GM13977 (cell line): ENCODE data around the gene KIF25.

Experiments used
- DNase-seq: peaks from one replicate; pipeline ENCODE4 v3.0.0; 2012; ENCODE audit warnings: low spot score
- in situ Hi-C: fragments of 300-500 bp; cut with MboI; formaldehyde crosslinking; loops from one replicate; pipeline ENCODE4 v1.12.0; 2022; ENCODE audit warnings: low sequenced_read_pairs, low pct_unique_long_range_greater_than_20kb, mixed read lengths, inconsistent platforms; ENCODE audit not compliant: unreplicated experiment
- TF ChIP-seq, protein P1 (sequence below): IDR thresholded peaks from 2 replicates; pipeline ENCODE4 v1.5.1; 2012; ENCODE audit warnings: mild to moderate bottlenecking, control low read depth; ENCODE audit not compliant: insufficient read depth; ENCODE audit errors: extremely low read depth, missing control alignments

Gene KIF25

DNA sequence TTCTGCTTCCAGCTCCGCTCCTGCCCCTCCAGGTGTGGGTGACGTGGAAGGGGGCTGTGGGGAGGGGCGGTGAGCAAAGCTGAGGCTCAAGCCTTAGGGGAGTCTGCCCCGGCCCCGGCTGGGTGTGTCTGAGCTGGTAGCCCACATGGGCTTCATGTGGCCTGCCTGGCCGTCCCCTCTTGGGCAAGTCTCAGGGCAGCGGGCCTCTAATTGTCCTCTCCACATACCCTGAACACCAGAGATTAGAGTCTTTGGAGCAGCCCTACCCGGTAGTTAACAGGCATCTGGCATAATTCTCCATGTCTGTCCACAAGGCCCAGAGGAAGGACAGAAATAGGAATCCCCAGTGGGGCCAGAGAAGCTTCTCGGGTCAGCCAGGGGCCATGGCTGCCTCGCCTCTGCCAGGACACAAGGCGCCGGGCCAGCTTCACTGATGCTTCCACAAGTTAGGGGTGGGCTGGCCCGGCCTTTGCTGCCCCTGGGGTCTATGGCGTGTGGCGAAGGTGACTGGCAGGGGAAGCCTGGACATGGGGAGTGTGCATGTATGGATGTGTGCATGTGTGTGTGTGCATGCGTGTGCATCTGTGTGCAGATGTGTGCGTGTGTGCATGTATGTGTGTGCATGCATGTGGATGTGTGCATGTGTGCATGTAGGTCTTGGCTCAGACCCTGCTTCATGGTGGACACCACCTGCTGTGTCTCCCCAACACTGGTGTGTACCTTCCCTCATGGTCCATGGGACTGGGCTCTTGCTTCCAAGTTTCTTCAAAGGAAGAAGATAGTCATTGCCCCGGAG lies 57.5 kb downstream of the KIF25 start:
- no peak for DNase-seq
- in situ Hi-C loops, result no loop called here
- TF ChIP-seq, protein P1, sequence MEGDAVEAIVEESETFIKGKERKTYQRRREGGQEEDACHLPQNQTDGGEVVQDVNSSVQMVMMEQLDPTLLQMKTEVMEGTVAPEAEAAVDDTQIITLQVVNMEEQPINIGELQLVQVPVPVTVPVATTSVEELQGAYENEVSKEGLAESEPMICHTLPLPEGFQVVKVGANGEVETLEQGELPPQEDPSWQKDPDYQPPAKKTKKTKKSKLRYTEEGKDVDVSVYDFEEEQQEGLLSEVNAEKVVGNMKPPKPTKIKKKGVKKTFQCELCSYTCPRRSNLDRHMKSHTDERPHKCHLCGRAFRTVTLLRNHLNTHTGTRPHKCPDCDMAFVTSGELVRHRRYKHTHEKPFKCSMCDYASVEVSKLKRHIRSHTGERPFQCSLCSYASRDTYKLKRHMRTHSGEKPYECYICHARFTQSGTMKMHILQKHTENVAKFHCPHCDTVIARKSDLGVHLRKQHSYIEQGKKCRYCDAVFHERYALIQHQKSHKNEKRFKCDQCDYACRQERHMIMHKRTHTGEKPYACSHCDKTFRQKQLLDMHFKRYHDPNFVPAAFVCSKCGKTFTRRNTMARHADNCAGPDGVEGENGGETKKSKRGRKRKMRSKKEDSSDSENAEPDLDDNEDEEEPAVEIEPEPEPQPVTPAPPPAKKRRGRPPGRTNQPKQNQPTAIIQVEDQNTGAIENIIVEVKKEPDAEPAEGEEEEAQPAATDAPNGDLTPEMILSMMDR, result no peak

DNA sequence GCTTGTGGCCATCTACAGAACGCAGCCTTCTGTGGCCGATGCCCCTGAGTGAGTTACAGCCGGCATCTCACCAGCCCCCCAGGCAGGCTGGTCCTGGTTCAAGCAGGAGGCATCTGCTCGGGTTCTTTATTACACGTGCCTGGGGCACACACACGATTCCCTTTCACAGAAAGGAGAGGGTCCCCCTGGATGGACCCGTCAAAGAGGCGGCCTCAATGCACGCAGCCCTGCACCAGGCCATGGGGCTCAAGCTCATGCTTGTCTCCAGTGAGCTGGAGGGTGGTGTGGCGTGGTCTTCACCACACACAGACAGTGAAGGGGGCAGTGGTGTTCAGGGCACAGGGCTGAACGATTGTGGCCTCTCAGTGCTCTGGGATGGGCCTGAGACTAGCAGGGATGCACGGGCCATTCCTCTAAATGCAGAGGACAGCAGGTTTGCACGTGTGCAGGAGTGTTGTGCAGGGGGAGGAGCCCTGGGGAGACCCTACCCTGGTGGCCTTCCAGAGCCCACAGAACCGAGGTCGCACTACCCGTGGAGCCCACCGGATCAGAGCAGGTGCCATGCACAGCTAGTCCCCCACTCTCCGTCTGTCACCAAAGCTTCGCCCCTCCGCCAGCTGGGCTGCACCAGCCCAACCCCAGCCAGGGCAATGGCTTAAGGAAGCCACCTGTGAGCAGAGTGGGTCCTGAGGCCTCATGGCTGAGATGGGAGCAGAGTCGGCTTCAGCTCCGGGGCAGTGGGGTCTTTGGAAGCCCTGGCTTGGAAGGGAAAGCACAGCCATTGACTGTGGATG lies 58.4 kb downstream of the KIF25 start:
- in situ Hi-C loops, result no loop called here
- TF ChIP-seq, protein P1, result no peak
- no peak for DNase-seq

DNA sequence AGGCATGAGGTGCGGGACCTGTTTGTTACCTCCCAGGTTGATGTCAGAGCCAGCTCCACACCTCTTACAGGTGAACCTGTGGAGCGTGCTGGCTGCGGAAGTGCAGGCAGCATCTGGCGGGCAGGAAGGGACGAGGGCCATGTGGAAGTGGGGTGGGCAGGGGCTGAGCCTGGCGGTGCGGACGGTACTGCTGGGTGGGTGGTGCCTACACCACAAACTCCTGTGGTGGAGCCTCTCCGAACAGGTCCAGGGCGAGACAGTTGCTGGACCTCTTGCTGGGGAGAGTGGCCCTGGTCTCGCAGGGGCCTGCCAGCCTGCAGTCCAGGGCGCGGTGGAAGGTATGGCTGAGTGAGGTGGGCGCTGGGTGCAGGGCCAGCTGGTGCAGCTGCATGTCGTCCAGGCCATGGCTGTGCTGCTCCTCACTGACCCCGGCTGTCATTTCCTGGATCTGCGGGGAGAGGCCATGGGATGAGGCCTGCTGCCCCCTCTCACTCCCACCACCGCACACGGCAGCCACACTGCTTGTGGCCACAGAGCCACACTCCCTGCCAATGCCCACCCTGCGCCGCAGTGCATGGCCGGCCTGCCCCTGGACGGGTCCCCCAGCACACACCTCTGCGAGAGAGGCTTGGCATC lies 59.5 kb downstream of the KIF25 start:
- TF ChIP-seq, protein P1, result no peak
- in situ Hi-C loops, result no loop called here
- DNase-seq, result no peak

DNA sequence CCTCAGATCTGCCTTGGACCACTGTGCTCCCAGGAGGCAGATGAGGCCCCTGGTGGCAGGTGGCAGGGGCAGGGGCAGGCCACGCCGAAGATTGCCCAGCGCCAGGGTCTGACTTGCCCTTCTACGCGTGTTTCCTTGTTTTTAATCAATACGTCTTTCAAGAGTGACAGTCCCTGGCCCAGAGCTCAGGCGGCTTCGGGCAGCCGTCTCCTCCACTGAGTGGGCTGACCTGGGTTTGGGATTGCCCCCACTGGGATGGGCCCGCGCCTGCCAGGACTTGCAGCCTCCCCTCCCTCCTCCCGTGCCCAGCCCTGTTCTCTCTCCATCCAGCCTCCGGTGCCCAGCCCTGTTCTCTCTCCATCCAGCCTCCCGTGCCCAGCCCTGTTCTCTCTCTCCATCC lies 60.4 kb downstream of the KIF25 start:
- TF ChIP-seq, protein P1, result no peak
- no peak for DNase-seq
- in situ Hi-C loops, result no loop called here

DNA sequence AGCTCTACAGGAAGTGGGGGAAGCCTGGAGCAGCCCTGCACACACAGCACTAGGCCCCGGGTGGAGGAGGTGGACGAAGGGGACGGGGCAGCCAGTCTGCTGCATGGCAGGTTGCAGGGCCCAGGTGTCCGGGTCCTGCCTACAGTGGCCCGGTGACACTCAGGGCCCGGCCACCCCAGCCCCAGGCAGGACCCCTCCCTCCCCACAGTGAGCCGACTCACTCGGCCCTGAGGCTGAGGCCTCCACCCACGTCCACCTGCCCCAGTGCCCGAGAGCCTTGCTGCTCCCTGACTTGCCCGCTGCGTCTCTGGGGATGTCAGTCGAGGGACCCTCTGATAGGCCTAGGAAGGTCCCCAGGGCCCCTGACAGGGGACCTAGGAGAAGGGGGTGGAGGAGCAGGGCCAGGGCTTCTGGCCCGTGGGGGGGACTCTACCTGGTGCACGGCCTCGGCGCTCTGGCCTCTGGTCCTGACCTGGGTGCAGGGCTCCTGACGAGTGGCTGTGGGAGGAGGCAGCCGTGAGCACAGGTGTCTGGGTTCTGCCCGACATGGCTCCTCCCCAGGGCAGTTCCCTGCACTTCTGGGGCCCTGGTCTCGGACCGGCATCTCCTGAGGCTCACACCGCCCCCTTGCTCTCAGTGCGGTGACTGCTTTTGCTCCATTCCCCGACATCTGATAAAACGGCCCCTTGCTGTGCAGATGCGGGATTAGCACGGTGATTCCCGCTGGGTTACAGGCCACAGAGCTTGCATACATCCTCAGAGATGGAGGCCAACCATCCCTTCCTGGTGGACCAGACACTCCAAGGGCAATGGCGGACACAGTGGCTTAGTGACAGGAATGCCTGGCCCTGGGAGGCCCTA lies 61.5 kb downstream of the KIF25 start:
- in situ Hi-C loops, result no loop called here
- no peak for DNase-seq
- TF ChIP-seq, protein P1, result no peak

DNA sequence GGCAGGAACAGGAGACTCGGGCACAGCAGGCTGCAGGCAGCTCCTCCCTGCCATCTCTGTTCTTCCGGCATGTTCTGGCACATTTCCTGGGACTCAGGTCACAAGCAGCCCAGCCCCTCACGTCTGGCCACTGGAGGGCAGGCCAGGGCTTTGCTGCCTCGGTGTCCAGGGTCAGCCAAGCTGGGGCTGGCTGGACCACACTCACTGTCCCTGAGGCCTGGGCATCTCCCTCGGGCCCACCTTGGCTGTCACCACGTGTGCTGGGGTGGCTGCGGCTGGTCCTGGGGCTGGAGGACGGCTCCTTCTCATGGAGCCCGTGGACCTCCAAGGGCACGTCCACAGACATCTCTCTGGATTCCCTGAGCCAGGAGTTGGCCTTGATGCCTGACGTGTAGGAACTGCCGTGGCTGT lies 63.1 kb downstream of the KIF25 start:
- TF ChIP-seq, protein P1, result no peak
- DNase-seq, result no peak
- in situ Hi-C loops, result no loop called here
